IgD-negative memory B cell (primary cell): Measurements from ENCODE around the gene MXD4. TPM values are rescaled to one million over a fixed set of nuclear protein-coding genes. Genes with fewer than 3 reads are reported as not detected.
"Not testable (repeated sequence)": the region's sequence is repeated elsewhere in the genome, so short reads cannot be mapped to it uniquely, and the experiment has no call there.

Source experiments
- H3K27ac Mint-ChIP-seq, 3 donors: one replicate each; pipeline ENCODE4 v1.8.0; 2020 to 2022; ENCODE audit warnings: mild to moderate bottlenecking in 3 of 3, mixed read lengths in 3 of 3, moderate library complexity in 1 of 3
- H3K27me3 Mint-ChIP-seq: one replicate; pipeline ENCODE4 v1.8.0; 2021; ENCODE audit warnings: mixed read lengths
- H3K36me3 Mint-ChIP-seq: one replicate; pipeline ENCODE4 v1.8.0; 2020; ENCODE audit warnings: mild to moderate bottlenecking, mixed read lengths
- H3K4me1 Mint-ChIP-seq, 3 donors: one replicate each; pipeline ENCODE4 v1.8.0; 2020 to 2022; ENCODE audit warnings: mixed read lengths in 3 of 3, mild to moderate bottlenecking in 1 of 3
- H3K4me3 Mint-ChIP-seq, 4 donors: one replicate each; pipeline ENCODE4 v1.8.0; 2020 to 2022; ENCODE audit warnings: mild to moderate bottlenecking in 4 of 4, mixed read lengths in 4 of 4, moderate library complexity in 3 of 4
- H3K9me3 Mint-ChIP-seq, 3 donors: one replicate each; pipeline ENCODE4 v1.8.0; 2020 to 2021; ENCODE audit warnings: mixed read lengths in 3 of 3, mild to moderate bottlenecking in 1 of 3
- polyA plus RNA-seq: library from polyadenylated mRNA; unstranded; fragments of 300-500 nt; fragmentation: Illumina TruSeq; gene quantifications from one replicate; pipeline ENCODE4 v1.2.3, GENCODE V29; 2021

The MXD4 gene
- polyA plus RNA-seq, 1 donor from 2014 or later, result 31.1 TPM

- Mint-ChIP-seq H3K4me1 (peaks cover 0 to 5% (median 4%) of the 10 kb centered on the region in 3 donors), H3K4me3 (no peak overlapping the region), H3K9me3 (no peaks in the 10 kb centered on the region), H3K27ac (peak overlapping the region in 1 of 3 donors; percentile 55), H3K27me3 (no peaks in the 10 kb centered on the region), H3K36me3 (peaks cover 1% of the 10 kb centered on the region)
Measured at GRCh38 chr4:2222838-2223237, 39.1 kb downstream of the MXD4 start.

- H3K36me3 Mint-ChIP-seq, H3K9me3 Mint-ChIP-seq, H3K4me1 Mint-ChIP-seq, H3K4me3 Mint-ChIP-seq, H3K27ac Mint-ChIP-seq, H3K27me3 Mint-ChIP-seq: not testable (repeated sequence)
Measured at GRCh38 chr4:2221378-2221777, 40.5 kb downstream of the MXD4 start.

- H3K27me3 Mint-ChIP-seq, result no peaks in the 10 kb centered on the region
Measured at GRCh38 chr4:2220016-2220630, 41.8 kb downstream of the MXD4 start.

GRCh38 chr4:2219233-2219760 lies 42.6 kb downstream of the MXD4 start:
- Mint-ChIP-seq H3K4me1 (peaks cover 0 to 5% (median 4%) of the 10 kb centered on the region in 3 donors), H3K4me3 (no peak overlapping the region), H3K27me3 (no peaks in the 10 kb centered on the region), H3K27ac (no peak overlapping the region), H3K9me3 (no peaks in the 10 kb centered on the region), H3K36me3 (no peaks in the 10 kb centered on the region)

More at GRCh38 chr4:2220016-2220630, 41.8 kb downstream of the MXD4 start:
- H3K4me1 Mint-ChIP-seq, result peaks cover 0 to 5% (median 4%) of the 10 kb centered on the region in 3 donors
- no peaks in the 10 kb centered on the region for H3K36me3 Mint-ChIP-seq
- H3K27ac Mint-ChIP-seq, result no peak overlapping the region
- no peaks in the 10 kb centered on the region for H3K9me3 Mint-ChIP-seq
- no peak overlapping the region for H3K4me3 Mint-ChIP-seq

GRCh38 chr4:2218436-2218835 lies 43.5 kb downstream of the MXD4 start:
- Mint-ChIP-seq H3K9me3 (no peaks in the 10 kb centered on the region), H3K27ac (no peak overlapping the region), H3K4me1 (peaks cover 0 to 5% (median 4%) of the 10 kb centered on the region in 3 donors), H3K4me3 (no peak overlapping the region), H3K36me3 (no peaks in the 10 kb centered on the region), H3K27me3 (no peaks in the 10 kb centered on the region)

GRCh38 chr4:2217726-2218125 lies 44.2 kb downstream of the MXD4 start:
- no peak overlapping the region for H3K4me3 Mint-ChIP-seq
- H3K27me3 Mint-ChIP-seq, result no peaks in the 10 kb centered on the region
- no peaks in the 10 kb centered on the region for H3K9me3 Mint-ChIP-seq
- peaks cover 0 to 5% (median 4%) of the 10 kb centered on the region in 3 donors for H3K4me1 Mint-ChIP-seq
- no peak overlapping the region for H3K27ac Mint-ChIP-seq
- no peaks in the 10 kb centered on the region for H3K36me3 Mint-ChIP-seq

- Mint-ChIP-seq H3K9me3 (no peaks in the 10 kb centered on the region), H3K4me1 (no peaks in the 10 kb centered on the region), H3K4me3 (no peak overlapping the region), H3K36me3 (no peaks in the 10 kb centered on the region), H3K27ac (no peak overlapping the region), H3K27me3 (no peaks in the 10 kb centered on the region)
Measured at GRCh38 chr4:2212831-2213230, 49.1 kb downstream of the MXD4 start.

- not testable (repeated sequence) for H3K27me3 Mint-ChIP-seq, H3K4me1 Mint-ChIP-seq, H3K4me3 Mint-ChIP-seq, H3K36me3 Mint-ChIP-seq, H3K27ac Mint-ChIP-seq, H3K9me3 Mint-ChIP-seq
Measured at GRCh38 chr4:2202789-2203188, 59.1 kb downstream of the MXD4 start.

Other genes with a start within 250 kb of the MXD4 start
- gene NAT8L, start 202.8 kb downstream of the MXD4 start, polyA plus RNA-seq, result not detected
- 21.7 TPM for gene HAUS3, start 20.0 kb downstream of the MXD4 start, polyA plus RNA-seq
- 0.09 TPM for gene POLN, start 20.0 kb downstream of the MXD4 start, polyA plus RNA-seq
- 1.0 TPM for gene ZFYVE28, start 156.5 kb upstream of the MXD4 start, polyA plus RNA-seq
- not detected for gene CFAP99, start 156.8 kb upstream of the MXD4 start, polyA plus RNA-seq
- gene RNF4, start 207.0 kb upstream of the MXD4 start, polyA plus RNA-seq, result 94.0 TPM